ENCODE measurements around the gene LIME1. TPM values are rescaled to one million over a fixed set of nuclear protein-coding genes. Genes with fewer than 3 reads are reported as not detected.
"Not testable (repeated sequence)": the region's sequence is repeated elsewhere in the genome, so short reads cannot be mapped to it uniquely, and the experiment has no call there.

LIME1 gene
- total RNA-seq, 1 donor from 2014 or later = 0.53 TPM

- FAIRE-seq (no peak), DNase-seq (ENCODE audit: low read depth) (no peak)
These were observed 21.6 kb upstream of the LIME1 start for GRCh38 chr20:63714858-63715257.

GRCh38 chr20:63718996-63719395 lies 17.5 kb upstream of the LIME1 start:
- DNase-seq (ENCODE audit: low read depth) = no peak
- FAIRE-seq = no peak
- H3K4me3 ChIP-seq (ENCODE audit: low read depth, low read length) = no peak overlapping the region
- no peaks in the 10 kb centered on the region for H3K27me3 ChIP-seq (ENCODE audit: control insufficient read depth, insufficient read depth, low read length)
- TF ChIP-seq CTCF (IDR thresholded peaks at IDR 0.05; ENCODE audit: insufficient read depth, low read length, severe bottlenecking) = no peak
- peaks cover 9% of the 10 kb centered on the region for H3K36me3 ChIP-seq (ENCODE audit: control insufficient read depth, insufficient read depth, low read length)

More at GRCh38 chr20:63714858-63715257, 21.6 kb upstream of the LIME1 start:
- no peaks in the 10 kb centered on the region for H3K27me3 ChIP-seq (ENCODE audit: control insufficient read depth, insufficient read depth, low read length)
- no peak overlapping the region for H3K4me3 ChIP-seq (ENCODE audit: low read depth, low read length)
- peaks cover 12% of the 10 kb centered on the region for H3K36me3 ChIP-seq (ENCODE audit: control insufficient read depth, insufficient read depth, low read length)
- TF ChIP-seq CTCF (IDR thresholded peaks at IDR 0.05; ENCODE audit: insufficient read depth, low read length, severe bottlenecking) = no peak

GRCh38 chr20:63722967-63723622 lies 13.4 kb upstream of the LIME1 start:
- H3K36me3 ChIP-seq (ENCODE audit: control insufficient read depth, insufficient read depth, low read length); DNase-seq (ENCODE audit: low read depth); H3K4me3 ChIP-seq (ENCODE audit: low read depth, low read length): not testable (repeated sequence)

GRCh38 chr20:63730189-63730733 lies 6.2 kb upstream of the LIME1 start:
- H3K4me3 ChIP-seq (ENCODE audit: low read depth, low read length); DNase-seq (ENCODE audit: low read depth); FAIRE-seq; H3K27me3 ChIP-seq (ENCODE audit: control insufficient read depth, insufficient read depth, low read length); H3K36me3 ChIP-seq (ENCODE audit: control insufficient read depth, insufficient read depth, low read length): not testable (repeated sequence)

More at GRCh38 chr20:63722967-63723622, 13.4 kb upstream of the LIME1 start:
- not testable (repeated sequence) for H3K27me3 ChIP-seq (ENCODE audit: control insufficient read depth, insufficient read depth, low read length); FAIRE-seq

GRCh38 chr20:63731410-63731809 lies 5.1 kb upstream of the LIME1 start:
- FAIRE-seq = no peak
- H3K4me3 ChIP-seq (ENCODE audit: low read depth, low read length) = no peak overlapping the region
- no peak for TF ChIP-seq CTCF (IDR thresholded peaks at IDR 0.05; ENCODE audit: insufficient read depth, low read length, severe bottlenecking)
- no peak for DNase-seq (ENCODE audit: low read depth)
- H3K36me3 ChIP-seq (ENCODE audit: control insufficient read depth, insufficient read depth, low read length) = peaks cover 11% of the 10 kb centered on the region
- H3K27me3 ChIP-seq (ENCODE audit: control insufficient read depth, insufficient read depth, low read length) = no peaks in the 10 kb centered on the region

- H3K4me3 ChIP-seq (ENCODE audit: low read depth, low read length) = no peak overlapping the region
- no peak for TF ChIP-seq CTCF (IDR thresholded peaks at IDR 0.05; ENCODE audit: insufficient read depth, low read length, severe bottlenecking)
- H3K36me3 ChIP-seq (ENCODE audit: control insufficient read depth, insufficient read depth, low read length) = peaks cover 11% of the 10 kb centered on the region
- no peaks in the 10 kb centered on the region for H3K27me3 ChIP-seq (ENCODE audit: control insufficient read depth, insufficient read depth, low read length)
- DNase-seq (ENCODE audit: low read depth) (no peak), FAIRE-seq (no peak)
These were observed 4.1 kb upstream of the LIME1 start for GRCh38 chr20:63732118-63733095.
